HG02798 (cell line): Measurements from ENCODE around the gene CEP19.

Source experiments
- ATAC-seq: cut with Tn5 transposase; IDR thresholded peaks from one replicate; pipeline ENCODE4 v1.9.1; 2021; ENCODE audit warnings: mild to moderate bottlenecking; ENCODE audit not compliant: unreplicated experiment, poor library complexity

Gene CEP19

GRCh38 chr3:196667056-196667825, 44.8 kb downstream of the CEP19 start:
- no peak for ATAC-seq

- ATAC-seq, result no peak
These were observed 45.8 kb downstream of the CEP19 start for GRCh38 chr3:196666001-196666867.

- no peak for ATAC-seq
These were observed 49.1 kb downstream of the CEP19 start for GRCh38 chr3:196662711-196663571.

- ATAC-seq, result no peak
These were observed 50.0 kb downstream of the CEP19 start for GRCh38 chr3:196662033-196662432.

- no peak for ATAC-seq
These were observed 50.6 kb downstream of the CEP19 start for GRCh38 chr3:196661400-196661799.

GRCh38 chr3:196660381-196661166, 51.5 kb downstream of the CEP19 start:
- ATAC-seq, result no peak

GRCh38 chr3:196659901-196660351, 52.1 kb downstream of the CEP19 start:
- ATAC-seq, result no peak
